HepG2 (cell line): ENCODE results near the gene LGALS1. TPM values are rescaled to one million over a fixed set of nuclear protein-coding genes. Genes with fewer than 3 reads are reported as not detected.

ENCODE experiments used
- ATAD3A ChIP-seq: sonication (generic); formaldehyde crosslinking; IDR thresholded peaks from 2 replicates; pipeline ENCODE4 v1.4.0; 2020; ENCODE audit warnings: missing genetic modification reagents
- ATF1 ChIP-seq: IDR thresholded peaks from 2 replicates; pipeline ENCODE4 v1.6.1; 2016; ENCODE audit warnings: mild to moderate bottlenecking, control low read depth
- CBX2 ChIP-seq, 2 experiments: fragments of 200-600 bp in 1 of 2; sonication (generic); formaldehyde crosslinking in 1 of 2; IDR thresholded peaks; 2 replicates each; pipeline versions ENCODE4 v1.7.0 to v1.8.1; 2018 to 2022; ENCODE audit warnings: low read depth in 2 of 2, low read length in 1 of 2, mild to moderate bottlenecking in 1 of 2, missing genetic modification reagents in 1 of 2
- DNMT1 ChIP-seq: sonication (generic); formaldehyde crosslinking; IDR thresholded peaks from 2 replicates; pipeline ENCODE4 v1.5.1; 2020; ENCODE audit warnings: mild to moderate bottlenecking, missing genetic modification reagents
- ESRRA ChIP-seq: sonication (generic); formaldehyde crosslinking; IDR thresholded peaks from 2 replicates; pipeline ENCODE4 v1.5.1; 2020; ENCODE audit warnings: mild to moderate bottlenecking, low read depth, missing genetic modification reagents
- FOXJ3 ChIP-seq: sonication (generic); formaldehyde crosslinking; IDR thresholded peaks from 2 replicates; pipeline ENCODE4 v1.4.0; 2020; ENCODE audit warnings: missing genetic modification reagents, mild to moderate bottlenecking, borderline replicate concordance
- KDM2A ChIP-seq: sonication (generic); formaldehyde crosslinking; IDR thresholded peaks from 2 replicates; pipeline ENCODE4 v1.4.0; 2020; ENCODE audit warnings: low read depth, missing genetic modification reagents, borderline replicate concordance
- KLF12 ChIP-seq: sonication (generic); formaldehyde crosslinking; IDR thresholded peaks from 2 replicates; pipeline ENCODE4 v1.4.0; 2020; ENCODE audit warnings: missing genetic modification reagents, borderline replicate concordance
- MAZ ChIP-seq, 2 experiments: sonication (generic) in 1 of 2; formaldehyde crosslinking in 1 of 2; IDR thresholded peaks; 2 replicates each; pipeline versions ENCODE4 v1.5.0 to v1.6.1; 2012 to 2020; ENCODE audit warnings: low read depth in 2 of 2, mild to moderate bottlenecking in 2 of 2, borderline replicate concordance in 1 of 2, improper control_type of control experiment in 1 of 2, low read length in 1 of 2, missing genetic modification reagents in 1 of 2, moderate library complexity in 1 of 2
- STAT5B ChIP-seq: sonication (generic); formaldehyde crosslinking; IDR thresholded peaks from 2 replicates; pipeline ENCODE4 v1.4.0; 2020; ENCODE audit warnings: missing genetic modification reagents
- THYN1 ChIP-seq: sonication (generic); formaldehyde crosslinking; IDR thresholded peaks from 2 replicates; pipeline ENCODE4 v1.8.1; 2023; ENCODE audit warnings: low read depth, mild to moderate bottlenecking, moderate library complexity, missing genetic modification reagents, borderline replicate concordance
- ZNF12 ChIP-seq: sonication (generic); formaldehyde crosslinking; IDR thresholded peaks from 2 replicates; pipeline ENCODE4 v1.5.0; 2020; ENCODE audit warnings: missing genetic modification reagents
- ZNF234 ChIP-seq: sonication (generic); formaldehyde crosslinking; conservative IDR thresholded peaks from 2 replicates; pipeline ENCODE4 v1.5.1; 2020; ENCODE audit warnings: mild to moderate bottlenecking, missing genetic modification reagents
- ZNF761 ChIP-seq: sonication (generic); formaldehyde crosslinking; conservative IDR thresholded peaks from 2 replicates; pipeline ENCODE4 v1.4.0; 2020; ENCODE audit warnings: mild to moderate bottlenecking, missing genetic modification reagents
- ZNF773 ChIP-seq: sonication (generic); formaldehyde crosslinking; IDR thresholded peaks from 2 replicates; pipeline ENCODE4 v1.4.0; 2020; ENCODE audit warnings: missing genetic modification reagents, borderline replicate concordance
- ZNF788 ChIP-seq: sonication (generic); formaldehyde crosslinking; IDR thresholded peaks from 2 replicates; pipeline ENCODE4 v1.5.0; 2020; ENCODE audit warnings: mild to moderate bottlenecking, missing genetic modification reagents, borderline replicate concordance
- polyA plus RNA-seq, 8 experiments: library from polyadenylated mRNA; depleted of rRNA in 3 of 8; stranded (reverse) in 7 of 8; unstranded in 1 of 8; fragments of >200 nt; fragmentation: Illumina TruSeq in 4 of 8; extraction: Trizol in 4 of 8; gene quantifications; 2 replicates each; pipeline versions ENCODE4 v1.2.1 to v1.2.3, GENCODE V29; 2011 to 2016; ENCODE audit warnings: low read depth in 4 of 8, missing spikeins in 1 of 8, mixed read lengths in 1 of 8; ENCODE audit not compliant: insufficient read depth in 1 of 8
- total RNA-seq, 5 experiments: library from RNA; depleted of rRNA; stranded (reverse); fragments of >200 nt; fragmentation: Illumina TruSeq; extraction: Trizol; gene quantifications; 2 replicates each; pipeline ENCODE4 v1.2.3, GENCODE V29; 2016; ENCODE audit warnings: low read depth in 1 of 5
- TF ChIP-seq, protein P1 (sequence below): sonication (generic); formaldehyde crosslinking; IDR thresholded peaks from 2 replicates; pipeline ENCODE4 v1.5.1; 2020; ENCODE audit warnings: mild to moderate bottlenecking, missing genetic modification reagents
- TF ChIP-seq, protein P2 (sequence below): sonication (generic); formaldehyde crosslinking; IDR thresholded peaks from 2 replicates; pipeline ENCODE4 v1.5.0; 2020; ENCODE audit warnings: missing genetic modification reagents, mild to moderate bottlenecking, borderline replicate concordance
- TF ChIP-seq, protein P3 (sequence below): sonication (generic); formaldehyde crosslinking; IDR thresholded peaks from 2 replicates; pipeline ENCODE4 v1.8.1; 2022; ENCODE audit warnings: low read depth, mild to moderate bottlenecking, missing genetic modification reagents

The LGALS1 gene
- total and polyA plus RNA-seq, 2 of the 13 experiments (the other 11 are each of a cell fraction or from before 2014, with no cell fraction given): 103 to 858 TPM

DNA sequence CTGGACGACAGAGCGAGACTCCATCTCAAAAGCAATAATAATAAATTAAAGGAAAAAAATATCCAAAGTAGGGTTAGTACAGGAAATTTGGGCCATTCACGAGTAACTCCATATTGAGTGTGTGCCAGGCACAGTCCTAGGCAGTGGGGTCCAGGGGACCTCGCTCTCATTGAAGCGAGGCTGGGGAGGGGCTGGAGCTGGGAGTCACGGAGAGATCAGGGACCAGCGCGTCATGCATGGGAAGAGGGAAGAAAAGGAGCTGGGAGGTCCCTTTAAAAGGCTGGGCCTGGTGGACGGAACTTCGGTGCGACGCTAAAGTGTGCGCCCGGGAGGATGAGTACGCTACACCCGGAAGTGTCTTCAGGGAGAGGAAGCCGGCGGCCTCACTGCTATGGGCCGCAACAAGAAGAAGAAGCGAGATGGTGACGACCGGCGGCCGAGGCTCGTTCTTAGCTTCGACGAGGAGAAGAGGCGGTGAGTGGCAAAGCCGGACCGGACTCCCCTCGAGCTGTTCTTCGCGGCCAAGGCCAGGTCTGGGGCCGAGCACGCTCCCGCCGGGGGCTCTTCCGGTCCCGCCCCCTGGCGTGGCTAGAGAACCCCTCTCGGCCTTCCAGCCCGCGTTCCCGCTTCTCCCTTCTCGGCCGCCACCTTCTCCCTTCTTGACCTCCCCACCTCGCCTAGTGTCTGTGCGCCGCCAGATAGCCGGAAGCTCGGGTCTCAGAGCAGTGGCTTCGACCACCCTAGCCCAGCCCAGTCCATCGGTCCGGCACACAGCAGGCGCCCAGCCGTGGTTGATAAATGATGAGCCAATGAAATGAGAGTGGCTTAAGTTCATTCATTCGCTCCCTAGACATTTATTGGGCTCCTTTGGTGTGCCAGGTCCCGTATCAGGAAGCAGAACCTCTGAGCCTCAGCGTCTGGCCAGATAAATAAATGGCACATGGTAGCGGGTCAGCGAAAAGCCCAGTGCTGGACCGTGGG lies 10.9 kb downstream of the LGALS1 start, which contains the start of gene NOL12 (continued):
- TF ChIP-seq, protein P1, sequence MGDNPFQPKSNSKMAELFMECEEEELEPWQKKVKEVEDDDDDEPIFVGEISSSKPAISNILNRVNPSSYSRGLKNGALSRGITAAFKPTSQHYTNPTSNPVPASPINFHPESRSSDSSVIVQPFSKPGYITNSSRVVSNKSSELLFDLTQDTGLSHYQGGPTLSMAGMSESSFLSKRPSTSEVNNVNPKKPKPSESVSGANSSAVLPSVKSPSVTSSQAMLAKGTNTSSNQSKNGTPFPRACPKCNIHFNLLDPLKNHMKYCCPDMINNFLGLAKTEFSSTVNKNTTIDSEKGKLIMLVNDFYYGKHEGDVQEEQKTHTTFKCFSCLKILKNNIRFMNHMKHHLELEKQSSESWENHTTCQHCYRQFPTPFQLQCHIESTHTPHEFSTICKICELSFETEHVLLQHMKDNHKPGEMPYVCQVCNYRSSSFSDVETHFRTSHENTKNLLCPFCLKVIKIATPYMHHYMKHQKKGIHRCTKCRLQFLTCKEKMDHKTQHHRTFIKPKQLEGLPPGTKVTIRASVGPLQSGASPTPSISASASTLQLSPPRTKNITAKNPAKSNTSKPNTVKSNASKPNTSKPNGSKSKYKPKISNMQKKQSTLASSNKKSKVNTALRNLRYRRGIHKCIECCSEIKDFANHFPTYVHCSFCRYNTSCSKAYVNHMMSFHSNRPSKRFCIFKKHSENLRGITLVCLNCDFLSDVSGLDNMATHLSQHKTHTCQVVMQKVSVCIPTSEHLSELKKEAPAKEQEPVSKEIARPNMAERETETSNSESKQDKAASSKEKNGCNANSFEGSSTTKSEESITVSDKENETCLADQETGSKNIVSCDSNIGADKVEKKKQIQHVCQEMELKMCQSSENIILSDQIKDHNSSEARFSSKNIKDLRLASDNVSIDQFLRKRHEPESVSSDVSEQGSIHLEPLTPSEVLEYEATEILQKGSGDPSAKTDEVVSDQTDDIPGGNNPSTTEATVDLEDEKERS (CRISPR knock-in tag): peak; percentile 47; the same call in 1 of the 2 replicates
- TF ChIP-seq CBX2 (IDR thresholded peaks at IDR 0.05; ENCODE audit: low read depth, low read length): no peak
- TF ChIP-seq CBX2 (CRISPR knock-in tag; IDR thresholded peaks at IDR 0.05; ENCODE audit: low read depth): no peak
- peak; percentile 94; the same call in 1 of the 2 replicates for TF ChIP-seq ZNF788 (CRISPR knock-in tag)
- 0 out of 2 replicates have a peak, but pooled peaks have one; percentile 37 for TF ChIP-seq FOXJ3 (CRISPR knock-in tag)
- TF ChIP-seq STAT5B: peak; percentile 90; the same call in 1 of the 2 replicates
- no peak for TF ChIP-seq THYN1 (CRISPR knock-in tag)
- TF ChIP-seq DNMT1: peak; percentile 73; the same call in 1 of the 2 replicates
- TF ChIP-seq, protein P2, sequence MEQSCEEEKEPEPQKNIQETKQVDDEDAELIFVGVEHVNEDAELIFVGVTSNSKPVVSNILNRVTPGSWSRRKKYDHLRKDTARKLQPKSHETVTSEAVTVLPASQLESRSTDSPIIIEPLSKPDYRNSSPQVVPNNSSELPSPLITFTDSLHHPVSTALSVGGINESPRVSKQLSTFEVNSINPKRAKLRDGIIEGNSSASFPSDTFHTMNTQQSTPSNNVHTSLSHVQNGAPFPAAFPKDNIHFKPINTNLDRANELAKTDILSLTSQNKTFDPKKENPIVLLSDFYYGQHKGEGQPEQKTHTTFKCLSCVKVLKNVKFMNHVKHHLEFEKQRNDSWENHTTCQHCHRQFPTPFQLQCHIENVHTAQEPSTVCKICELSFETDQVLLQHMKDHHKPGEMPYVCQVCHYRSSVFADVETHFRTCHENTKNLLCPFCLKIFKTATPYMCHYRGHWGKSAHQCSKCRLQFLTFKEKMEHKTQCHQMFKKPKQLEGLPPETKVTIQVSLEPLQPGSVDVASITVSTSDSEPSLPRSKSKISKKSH (CRISPR knock-in tag): no peak
- no peak for TF ChIP-seq ATF1 (CRISPR knock-in tag)
- TF ChIP-seq, protein P3, sequence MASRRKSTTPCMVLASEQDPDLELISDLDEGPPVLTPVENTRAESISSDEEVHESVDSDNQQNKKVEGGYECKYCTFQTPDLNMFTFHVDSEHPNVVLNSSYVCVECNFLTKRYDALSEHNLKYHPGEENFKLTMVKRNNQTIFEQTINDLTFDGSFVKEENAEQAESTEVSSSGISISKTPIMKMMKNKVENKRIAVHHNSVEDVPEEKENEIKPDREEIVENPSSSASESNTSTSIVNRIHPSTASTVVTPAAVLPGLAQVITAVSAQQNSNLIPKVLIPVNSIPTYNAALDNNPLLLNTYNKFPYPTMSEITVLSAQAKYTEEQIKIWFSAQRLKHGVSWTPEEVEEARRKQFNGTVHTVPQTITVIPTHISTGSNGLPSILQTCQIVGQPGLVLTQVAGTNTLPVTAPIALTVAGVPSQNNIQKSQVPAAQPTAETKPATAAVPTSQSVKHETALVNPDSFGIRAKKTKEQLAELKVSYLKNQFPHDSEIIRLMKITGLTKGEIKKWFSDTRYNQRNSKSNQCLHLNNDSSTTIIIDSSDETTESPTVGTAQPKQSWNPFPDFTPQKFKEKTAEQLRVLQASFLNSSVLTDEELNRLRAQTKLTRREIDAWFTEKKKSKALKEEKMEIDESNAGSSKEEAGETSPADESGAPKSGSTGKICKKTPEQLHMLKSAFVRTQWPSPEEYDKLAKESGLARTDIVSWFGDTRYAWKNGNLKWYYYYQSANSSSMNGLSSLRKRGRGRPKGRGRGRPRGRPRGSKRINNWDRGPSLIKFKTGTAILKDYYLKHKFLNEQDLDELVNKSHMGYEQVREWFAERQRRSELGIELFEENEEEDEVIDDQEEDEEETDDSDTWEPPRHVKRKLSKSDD (CRISPR knock-in tag): no peak
- no peak for TF ChIP-seq ZNF234 (CRISPR knock-in tag)
- peak; percentile 72; the same call in 1 of the 2 replicates for TF ChIP-seq ZNF761 (CRISPR knock-in tag)
- TF ChIP-seq KLF12: peak; percentile 20; the same call in 1 of the 2 replicates
- TF ChIP-seq ZNF773 (CRISPR knock-in tag): no peak
- TF ChIP-seq KDM2A: peak; percentile 87; the same call in 1 of the 2 replicates
- 0 out of 2 replicates have a peak, but pooled peaks have one; percentile 70 for TF ChIP-seq MAZ (IDR thresholded peaks at IDR 0.05; ENCODE audit: borderline replicate concordance, low read depth, low read length)
- peak; percentile 91 for TF ChIP-seq MAZ (CRISPR knock-in tag; IDR thresholded peaks at IDR 0.05; ENCODE audit: low read depth)
- no peak for TF ChIP-seq ESRRA (CRISPR knock-in tag)
- no peak for TF ChIP-seq ZNF12 (CRISPR knock-in tag)
- TF ChIP-seq ATAD3A: no peak
